DOHH2 (cell line): ENCODE results near the gene CGB3.
"Not testable (repeated sequence)": the region's sequence is repeated elsewhere in the genome, so short reads cannot be mapped to it uniquely, and the experiment has no call there.

Experiments
- H3F3A ChIP-seq: fragments of 200-600 bp; sonication (generic), shearing (Covaris generic); 2 replicates; pipeline ENCODE4 v1.6.0; 2016; ENCODE audit warnings: antibody characterized with exemption, mild to moderate bottlenecking; ENCODE audit not compliant: control insufficient read depth, insufficient read depth
- H3K27ac ChIP-seq: fragments of 200-600 bp; sonication (generic); 2 replicates; pipeline ENCODE4 v1.5.1; 2014; ENCODE audit warnings: low read depth, mild to moderate bottlenecking, low read length, moderate library complexity
- H3K27me3 ChIP-seq: fragments of 200-600 bp; sonication (generic); 2 replicates; pipeline ENCODE4 v1.6.1; 2014; ENCODE audit warnings: mild to moderate bottlenecking, low read length, mixed read lengths; ENCODE audit not compliant: control insufficient read depth
- H3K36me3 ChIP-seq: fragments of 200-600 bp; sonication (generic); 2 replicates; pipeline ENCODE4 v1.6.1; 2014; ENCODE audit warnings: mild to moderate bottlenecking, low read length, moderate library complexity, mixed read lengths; ENCODE audit not compliant: control insufficient read depth
- H3K4me1 ChIP-seq: fragments of 200-600 bp; sonication (generic); 2 replicates; pipeline ENCODE4 v1.6.1; 2014; ENCODE audit warnings: mild to moderate bottlenecking, low read length, mixed read lengths; ENCODE audit not compliant: control insufficient read depth
- H3K4me2 ChIP-seq: fragments of 200-600 bp; sonication (generic); 2 replicates; pipeline ENCODE4 v1.6.0; 2014; ENCODE audit warnings: mild to moderate bottlenecking, low read length, moderate library complexity
- H3K4me3 ChIP-seq: fragments of 200-600 bp; sonication (generic); 2 replicates; pipeline ENCODE4 v1.5.1; 2014; ENCODE audit warnings: mild to moderate bottlenecking, low read length, mixed read lengths
- H3K79me2 ChIP-seq: fragments of 200-600 bp; sonication (generic); 2 replicates; pipeline ENCODE4 v1.6.1; 2014; ENCODE audit warnings: mild to moderate bottlenecking, low read length, mixed read lengths; ENCODE audit not compliant: control insufficient read depth
- H3K9me2 ChIP-seq: fragments of 200-600 bp; sonication (generic); replicated peaks from 2 replicates; pipeline ENCODE4 v1.6.1; 2014; ENCODE audit warnings: mild to moderate bottlenecking, low read length, mixed read lengths; ENCODE audit not compliant: control insufficient read depth
- H3K9me3 ChIP-seq: fragments of 200-600 bp; sonication (generic); 2 replicates; pipeline ENCODE4 v1.6.1; 2014; ENCODE audit warnings: antibody characterized with exemption, low read length, mixed read lengths; ENCODE audit not compliant: control insufficient read depth, insufficient read depth
- H4K20me1 ChIP-seq: fragments of 200-600 bp; sonication (generic); 2 replicates; pipeline ENCODE4 v1.6.0; 2014; ENCODE audit warnings: low read depth, mild to moderate bottlenecking, antibody characterized with exemption, low read length, moderate library complexity; ENCODE audit not compliant: control insufficient read depth, insufficient read depth
- CTCF ChIP-seq: fragments of 200-600 bp; sonication (generic); IDR thresholded peaks from one replicate; pipeline ENCODE4 v1.5.1; 2014; ENCODE audit warnings: antibody characterized with exemption, mild to moderate bottlenecking, low read depth, low read length; ENCODE audit not compliant: poor library complexity, severe bottlenecking
- EZH2phosphoT487 ChIP-seq: fragments of 200-600 bp; sonication (generic); IDR thresholded peaks from 2 replicates; pipeline ENCODE4 v1.6.1; 2017; ENCODE audit warnings: borderline replicate concordance, mild to moderate bottlenecking, antibody characterized with exemption, low read length, moderate library complexity, mixed read lengths

The CGB3 gene

DNA sequence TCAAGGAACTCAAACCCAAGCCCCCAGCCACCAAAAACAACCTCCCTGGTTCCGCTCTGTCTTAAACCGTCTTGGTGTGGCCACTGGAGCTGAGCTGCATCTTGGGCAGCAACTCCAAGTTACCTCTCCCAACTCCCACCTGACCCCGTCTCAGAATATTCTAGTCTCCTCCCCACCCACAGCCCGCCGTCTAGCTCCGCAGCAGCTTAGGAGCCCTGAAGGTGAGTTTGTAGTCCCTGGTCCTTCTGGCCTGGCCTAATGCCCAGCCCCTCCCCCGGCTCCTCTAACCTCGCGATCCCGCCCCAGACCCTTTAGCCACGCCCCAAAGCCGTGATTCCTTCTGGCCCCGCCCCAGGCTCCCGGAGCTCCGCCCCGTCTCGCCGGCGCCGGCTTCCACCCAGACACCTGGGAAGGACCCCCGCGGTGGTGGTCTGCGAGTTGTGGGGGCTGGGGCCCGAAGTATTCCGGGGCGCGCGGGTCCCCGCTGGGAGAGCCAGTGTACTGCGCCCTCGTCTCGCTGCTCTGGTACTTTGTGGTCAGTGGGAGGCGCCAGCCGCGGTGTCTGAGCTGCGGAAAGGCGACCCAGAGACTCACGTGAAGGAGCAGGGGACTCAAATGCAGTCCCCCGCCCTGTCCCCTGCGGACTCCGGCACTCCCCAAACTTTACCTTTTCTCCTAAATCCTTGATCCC, 4.7 kb downstream of the CGB3 start:
- Histone ChIP-seq H3K9me3 (no peaks in the 10 kb centered on the region), H3K4me2 (peak overlapping the region; percentile 68), H3K4me1 (peaks cover 45% of the 10 kb centered on the region), H3K27ac (no peak overlapping the region), H4K20me1 (no peaks in the 10 kb centered on the region), H3K27me3 (peaks cover 14% of the 10 kb centered on the region), H3K4me3 (peak overlapping the region; percentile 65), H3K36me3 (peaks cover 18% of the 10 kb centered on the region), H3K9me2 (no peaks in the 10 kb centered on the region), H3K79me2 (no peaks in the 10 kb centered on the region), H3F3A (peaks cover 3% of the 10 kb centered on the region; the same call in 1 of the 2 replicates)
- TF ChIP-seq CTCF = peak; percentile 46
- no peak for TF ChIP-seq EZH2phosphoT487

GRCh38 chr19:49018388-49019241, 5.5 kb downstream of the CGB3 start:
- 0 out of 2 replicates have a peak, but pooled peaks have one; percentile 0 for TF ChIP-seq EZH2phosphoT487
- H3K27ac ChIP-seq, H3K9me2 ChIP-seq, H4K20me1 ChIP-seq, H3K79me2 ChIP-seq, H3F3A ChIP-seq, H3K9me3 ChIP-seq: not testable (repeated sequence)
- peaks cover 24% of the 10 kb centered on the region for H3K36me3 ChIP-seq
- peak overlapping the region; percentile 65 for H3K4me3 ChIP-seq
- peaks cover 14% of the 10 kb centered on the region for H3K27me3 ChIP-seq
- H3K4me2 ChIP-seq = peak overlapping the region; percentile 68
- H3K4me1 ChIP-seq = peaks cover 45% of the 10 kb centered on the region

- Histone ChIP-seq H3K4me1 (peaks cover 45% of the 10 kb centered on the region), H3K27ac (no peak overlapping the region), H3K9me3 (no peaks in the 10 kb centered on the region), H3K79me2 (no peaks in the 10 kb centered on the region), H3K36me3 (peaks cover 27% of the 10 kb centered on the region), H3F3A (peaks cover 6% of the 10 kb centered on the region; the same call in 1 of the 2 replicates), H3K9me2 (no peaks in the 10 kb centered on the region), H4K20me1 (no peaks in the 10 kb centered on the region), H3K27me3 (peaks cover 14% of the 10 kb centered on the region), H3K4me3 (peak overlapping the region; percentile 65), H3K4me2 (peak overlapping the region; percentile 68)
- TF ChIP-seq CTCF (peak; percentile 64), EZH2phosphoT487 (peak; percentile 26; the same call in 1 of the 2 replicates)
Measured at GRCh38 chr19:49017666-49018351, 6.3 kb downstream of the CGB3 start.
